K562 (cell line): Measurements from ENCODE around the gene MPI. TPM values are rescaled to one million over a fixed set of nuclear protein-coding genes. Genes with fewer than 3 reads are reported as not detected.
A peak's percentile ranks its signal among the peaks of the same experiment; 100 is the strongest.

Experiments
- BMI1 ChIP-seq: fragments of 150-350 bp; IDR thresholded peaks from 2 replicates; pipeline ENCODE4 v1.6.1; 2014; ENCODE audit warnings: low read length
- DIDO1 ChIP-seq: fragments of 450-650 bp; IDR thresholded peaks from 2 replicates; pipeline ENCODE4 v1.6.1; 2016; ENCODE audit warnings: low read depth, missing biosample characterization, missing genetic modification characterization
- ESRRB ChIP-seq: fragments of 250-450 bp; sonication (Bioruptor Pico); IDR thresholded peaks from 2 replicates; pipeline ENCODE4 v1.5.0; 2020; ENCODE audit warnings: mild to moderate bottlenecking, moderate library complexity, borderline replicate concordance
- ETV5 ChIP-seq: sonication (generic); formaldehyde crosslinking; IDR thresholded peaks from 2 replicates; pipeline ENCODE4 v1.4.0; 2020; ENCODE audit warnings: low read depth, mild to moderate bottlenecking, missing genetic modification reagents
- FOXP4 ChIP-seq: sonication (generic); formaldehyde crosslinking; IDR thresholded peaks from 2 replicates; pipeline ENCODE4 v1.8.0; 2022; ENCODE audit warnings: mild to moderate bottlenecking, missing genetic modification reagents, borderline replicate concordance
- MAZ ChIP-seq, 2 experiments: fragments of 450-650 bp in 1 of 2; sonication (generic) in 1 of 2; formaldehyde crosslinking; IDR thresholded peaks in 1 of 2; conservative IDR thresholded peaks in 1 of 2; 2 replicates each; pipeline versions ENCODE4 v1.4.0 to v1.5.0; 2020; ENCODE audit warnings: mild to moderate bottlenecking in 1 of 2, missing genetic modification reagents in 1 of 2
- MBD1 ChIP-seq: fragments of 250-450 bp; sonication (Bioruptor Pico); IDR thresholded peaks from 2 replicates; pipeline ENCODE4 v1.8.0; 2022; ENCODE audit warnings: inconsistent platforms
- MECOM ChIP-seq: fragments of 250-450 bp; sonication (Bioruptor Pico); IDR thresholded peaks from 2 replicates; pipeline ENCODE4 v1.8.0; 2022; ENCODE audit warnings: inconsistent platforms
- NFE2 ChIP-seq: IDR thresholded peaks from 2 replicates; pipeline ENCODE4 v1.6.1; 2014; ENCODE audit warnings: antibody characterized with exemption, low read depth
- NONO ChIP-seq, 2 experiments: fragments of 200-400 bp in 1 of 2; fragments of 450-650 bp in 1 of 2; formaldehyde crosslinking in 1 of 2; IDR thresholded peaks; 2 replicates each; pipeline ENCODE4 v1.6.1; 2017; ENCODE audit warnings: low read depth in 2 of 2, mild to moderate bottlenecking in 2 of 2, moderate library complexity in 2 of 2, low read length in 1 of 2
- POLR2H ChIP-seq: IDR thresholded peaks from 2 replicates; pipeline ENCODE4 v1.6.1; 2016; ENCODE audit warnings: missing genetic modification characterization, low read depth, mild to moderate bottlenecking, control low read depth, missing compliant biosample characterization, moderate library complexity
- PTBP1 ChIP-seq: fragments of 200-400 bp; formaldehyde crosslinking; IDR thresholded peaks from 2 replicates; pipeline ENCODE4 v1.6.1; 2017; ENCODE audit warnings: low read depth, low read length
- RFX5 ChIP-seq: IDR thresholded peaks from 2 replicates; pipeline ENCODE4 v1.6.1; 2011; ENCODE audit warnings: low read depth, mild to moderate bottlenecking, improper control_type of control experiment, low read length
- TARDBP ChIP-seq: fragments of 450-650 bp; IDR thresholded peaks from 2 replicates; pipeline ENCODE4 v1.6.1; 2016
- TEAD4 ChIP-seq, 2 experiments: sonication (generic) in 1 of 2; formaldehyde crosslinking in 1 of 2; IDR thresholded peaks; 2 replicates each; pipeline versions ENCODE4 v1.6.1 to v1.8.0; 2012 to 2022; ENCODE audit warnings: borderline replicate concordance in 1 of 2, inconsistent platforms in 1 of 2, low read length in 1 of 2, mild to moderate bottlenecking in 1 of 2, missing genetic modification reagents in 1 of 2
- TGIF2 ChIP-seq: sonication (generic); formaldehyde crosslinking; IDR thresholded peaks from 2 replicates; pipeline ENCODE4 v1.8.1; 2022; ENCODE audit warnings: mild to moderate bottlenecking, missing genetic modification reagents, moderate library complexity
- THAP7 ChIP-seq: fragments of 250-450 bp; sonication (Bioruptor Pico); IDR thresholded peaks from 2 replicates; pipeline ENCODE4 v1.5.0; 2021
- XRCC5 ChIP-seq: fragments of 200-400 bp; formaldehyde crosslinking; IDR thresholded peaks from 2 replicates; pipeline ENCODE4 v1.6.1; 2017; ENCODE audit warnings: low read depth, mild to moderate bottlenecking, low read length
- ZNF121 ChIP-seq: sonication (generic); formaldehyde crosslinking; conservative IDR thresholded peaks from 2 replicates; pipeline ENCODE4 v1.8.0; 2022; ENCODE audit warnings: missing genetic modification reagents
- ZNF124 ChIP-seq: sonication (generic); formaldehyde crosslinking; IDR thresholded peaks from 2 replicates; pipeline ENCODE4 v1.8.1; 2022; ENCODE audit warnings: missing genetic modification reagents
- ZNF277 ChIP-seq: fragments of 250-450 bp; sonication (Bioruptor Pico); IDR thresholded peaks from 2 replicates; pipeline ENCODE4 v1.8.0; 2022; ENCODE audit warnings: inconsistent platforms, mild to moderate bottlenecking, moderate library complexity, borderline replicate concordance
- ZNF551 ChIP-seq: fragments of 250-450 bp; sonication (Bioruptor Pico); IDR thresholded peaks from 2 replicates; pipeline ENCODE4 v1.5.0; 2021; ENCODE audit warnings: mild to moderate bottlenecking, moderate library complexity
- ZNF785 ChIP-seq: fragments of 250-450 bp; sonication (Bioruptor Pico); IDR thresholded peaks from 2 replicates; pipeline ENCODE4 v1.4.0; 2020; ENCODE audit warnings: mild to moderate bottlenecking
- polyA plus RNA-seq, 8 experiments: library from polyadenylated mRNA; depleted of rRNA in 4 of 8; stranded (reverse) in 5 of 8; unstranded in 3 of 8; fragments of >200 nt; fragmentation: Nextera tagmentation in 2 of 8; fragmentation: Illumina TruSeq in 1 of 8; extraction: Ambion mirVana in 2 of 8; extraction: Trizol in 1 of 8; gene quantifications; 2 replicates each; pipeline versions ENCODE4 v1.2.1 to v1.2.3, GENCODE V29; 2011 to 2014; ENCODE audit warnings: inconsistent platforms in 1 of 8, missing spikeins in 1 of 8
- total RNA-seq, 7 experiments: library from RNA; depleted of rRNA in 6 of 7; stranded (reverse); fragments of >200 nt in 6 of 7; fragmentation: Illumina TruSeq in 2 of 7; extraction: Trizol in 2 of 7; gene quantifications; 2 replicates each; pipeline versions ENCODE4 v1.2.1 to v1.2.3, GENCODE V29; 2011 to 2021; ENCODE audit warnings: low replicate concordance in 1 of 7

Gene MPI
- total and polyA plus RNA-seq, 9 of the 15 experiments (the other 6 are each of a cell fraction or from before 2014, with no cell fraction given): 30.7 to 105 (median 40.5) TPM

- TF ChIP-seq ZNF277 (CRISPR knock-in tag) (no peak), MBD1 (CRISPR knock-in tag) (no peak), POLR2H (tag) (peak; percentile 62; the same call in 1 of the 2 replicates), RFX5 (no peak), ETV5 (CRISPR knock-in tag) (peak; percentile 59), MAZ (CRISPR knock-in tag; conservative IDR thresholded peaks at IDR 0.05 in 1 of 2, IDR thresholded peaks at IDR 0.05 in 1 of 2) (peak; percentile 65 to 80), ESRRB (CRISPR knock-in tag) (no peak), THAP7 (CRISPR knock-in tag) (no peak), ZNF121 (CRISPR knock-in tag) (no peak), MECOM (CRISPR knock-in tag) (no peak), TGIF2 (CRISPR knock-in tag) (no peak), ZNF124 (no peak), TARDBP (no peak), NFE2 (no peak), DIDO1 (tag) (no peak), ZNF785 (CRISPR knock-in tag) (no peak), TEAD4 (IDR thresholded peaks at IDR 0.05; ENCODE audit: low read length) (no peak), TEAD4 (CRISPR knock-in tag; IDR thresholded peaks at IDR 0.05; ENCODE audit: borderline replicate concordance) (no peak), PTBP1 (no peak), XRCC5 (no peak), BMI1 (no peak), FOXP4 (CRISPR knock-in tag) (no peak), NONO (IDR thresholded peaks at IDR 0.05; ENCODE audit: low read depth in 2 of 2, low read length in 1 of 2) (no peak), ZNF551 (no peak)
These were observed 16.6 kb upstream of the MPI start, which contains the start of gene SCAMP2 (continued) for GRCh38 chr15:74873036-74873755.
